ENCODE measurements around the gene CHAC2.
A peak's percentile ranks its signal among the peaks of the same experiment; 100 is the strongest.
"Not testable (repeated sequence)": the region's sequence is repeated elsewhere in the genome, so short reads cannot be mapped to it uniquely, and the experiment has no call there.

Gene CHAC2

DNA sequence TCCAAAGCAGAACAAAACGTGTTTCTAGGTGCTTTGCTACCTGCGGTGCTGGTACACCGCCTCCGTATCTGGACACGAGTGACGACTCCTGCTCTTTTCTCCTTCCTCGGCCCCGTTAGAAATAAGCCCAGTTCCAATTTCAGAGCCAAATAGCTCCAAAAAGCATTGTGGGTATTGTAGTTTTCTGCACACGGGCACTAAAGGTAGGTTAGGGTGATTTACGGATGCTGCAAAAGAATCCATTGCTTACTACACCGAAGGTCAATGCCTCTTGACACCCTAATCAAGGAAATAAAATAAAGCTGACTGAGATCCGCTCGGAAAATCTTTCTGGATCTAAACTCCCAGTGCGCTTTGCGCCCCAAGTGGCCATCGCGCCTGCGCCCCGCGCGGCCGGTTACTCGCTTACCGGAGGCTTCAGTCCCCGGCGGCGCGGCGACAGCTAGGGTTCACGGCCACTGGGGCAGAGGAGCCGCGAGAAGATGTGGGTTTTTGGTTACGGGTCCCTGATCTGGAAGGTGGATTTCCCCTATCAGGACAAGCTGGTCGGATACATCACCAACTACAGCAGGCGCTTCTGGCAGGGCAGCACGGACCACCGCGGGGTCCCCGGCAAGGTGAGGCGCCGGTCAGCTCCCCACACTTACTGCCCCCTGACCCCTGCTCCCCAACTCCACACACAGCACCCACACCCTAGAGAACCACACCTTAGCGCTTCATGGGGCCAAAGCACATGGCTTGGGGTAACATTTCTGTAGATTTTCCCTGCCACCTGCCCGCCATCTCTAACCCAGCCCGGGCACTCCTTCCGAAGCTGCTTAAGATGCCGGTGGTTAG, at the start of gene CHAC2:
Gene CHAC2, plus strand, starts transcription at position 400 of the 837 bp plus-strand sequence. Its CDS starts 83 bp downstream, at position 483.
- peak; percentile 88 for DNase-seq

DNA sequence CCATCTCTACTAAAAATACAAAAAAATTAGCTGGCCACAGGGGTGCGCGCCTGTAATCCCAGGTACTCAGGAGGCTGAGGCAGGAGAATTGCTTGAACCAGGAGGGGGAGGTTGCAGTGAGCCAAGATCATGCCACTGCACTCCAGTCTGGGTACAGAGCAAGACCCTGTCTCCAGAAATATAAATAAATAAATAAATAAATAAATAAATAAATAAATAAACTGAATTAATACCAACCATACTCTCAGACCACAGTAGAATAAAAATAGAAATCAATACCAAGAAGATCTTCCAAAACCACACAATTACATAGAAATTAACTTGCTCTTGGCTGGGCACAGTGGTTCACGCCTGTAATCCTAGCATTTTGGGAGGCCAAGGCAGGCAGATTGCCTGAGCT, 46.7 kb upstream of the CHAC2 start:
- not testable (repeated sequence) for DNase-seq

DNA sequence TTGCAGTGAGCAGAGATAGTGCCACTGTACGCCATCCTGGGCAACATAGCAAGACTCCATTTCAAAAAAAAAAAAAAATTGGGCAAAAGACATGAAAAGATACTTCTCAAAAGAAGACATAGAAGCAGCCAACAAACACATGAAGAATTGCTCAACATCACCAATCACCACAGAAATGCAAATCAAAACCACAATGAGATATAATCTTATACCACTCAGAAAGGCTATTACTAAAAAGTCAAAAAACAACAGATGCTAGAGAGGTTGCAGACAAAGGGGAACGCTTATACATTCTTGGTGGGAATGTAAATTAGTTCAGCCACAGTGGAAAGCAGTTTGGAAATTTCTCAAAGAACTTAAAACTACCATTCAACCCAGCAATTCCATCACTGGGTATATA, 43.1 kb upstream of the CHAC2 start:
- DNase-seq: no peak

DNA sequence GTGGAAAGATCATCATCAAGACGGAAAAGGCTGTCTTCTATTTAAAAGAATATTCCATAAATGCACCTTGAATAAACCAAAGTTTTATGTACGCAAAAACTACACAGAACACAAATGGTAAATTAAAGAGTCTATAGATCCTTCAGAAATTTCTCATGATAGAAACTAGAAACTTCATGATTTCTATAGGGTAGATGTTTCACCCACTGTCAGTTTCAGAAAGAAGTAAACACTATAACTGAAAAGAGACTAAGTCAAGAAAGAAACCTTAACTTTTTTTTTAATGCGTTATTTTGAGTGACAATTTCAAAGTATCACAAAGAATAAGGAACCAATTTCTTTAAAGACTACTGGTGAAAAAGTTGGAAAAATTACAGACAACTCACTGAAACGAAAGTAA, 41.9 kb upstream of the CHAC2 start:
- no peak for DNase-seq

DNA sequence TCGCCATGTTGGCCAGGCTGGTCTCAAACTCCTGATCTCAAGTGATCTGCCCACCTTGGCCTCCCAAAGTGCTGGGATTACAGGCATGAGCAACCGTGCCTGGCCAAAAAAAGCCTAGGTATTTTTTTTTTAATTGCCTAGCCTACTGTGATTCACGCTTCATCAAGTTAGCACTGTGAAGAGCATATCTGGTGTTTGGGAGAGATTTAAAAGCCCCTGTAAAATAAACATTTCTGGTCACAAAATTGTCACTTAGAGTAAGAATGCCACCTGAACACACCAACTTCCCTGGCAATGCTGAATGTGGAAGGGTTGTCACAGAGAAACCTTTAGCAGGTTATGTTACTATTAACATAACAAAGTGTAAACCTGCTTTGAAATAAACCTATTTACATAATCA, 39.7 kb upstream of the CHAC2 start:
- no peak for DNase-seq

DNA sequence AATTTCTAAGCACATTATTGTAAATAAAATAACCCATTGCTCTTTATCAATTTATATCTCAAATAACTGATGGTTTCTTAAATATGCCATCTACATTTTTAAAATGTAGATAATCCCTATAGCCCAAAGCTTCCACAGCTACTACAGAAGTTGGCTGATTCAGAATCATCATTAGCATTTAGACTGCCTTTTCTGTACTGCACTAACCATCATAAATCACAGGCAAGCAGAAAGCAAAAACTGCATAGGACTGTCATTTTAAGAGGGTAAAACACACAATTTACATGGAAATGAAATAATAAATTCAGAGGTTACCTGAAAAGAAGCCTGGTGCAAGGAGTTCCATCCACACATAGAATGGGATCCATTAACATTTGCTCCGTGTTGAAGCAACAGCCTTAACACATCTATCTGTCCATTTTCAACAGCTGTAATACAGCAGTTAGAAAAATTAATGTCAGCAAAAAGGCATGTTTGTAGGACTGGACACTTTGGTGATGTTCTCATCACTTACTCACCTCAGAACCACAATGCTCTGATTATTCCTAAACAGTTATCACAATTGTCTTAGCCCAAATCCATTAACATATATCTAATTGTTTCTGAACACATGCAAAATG, 38.4 kb upstream of the CHAC2 start:
- no peak for DNase-seq

DNA sequence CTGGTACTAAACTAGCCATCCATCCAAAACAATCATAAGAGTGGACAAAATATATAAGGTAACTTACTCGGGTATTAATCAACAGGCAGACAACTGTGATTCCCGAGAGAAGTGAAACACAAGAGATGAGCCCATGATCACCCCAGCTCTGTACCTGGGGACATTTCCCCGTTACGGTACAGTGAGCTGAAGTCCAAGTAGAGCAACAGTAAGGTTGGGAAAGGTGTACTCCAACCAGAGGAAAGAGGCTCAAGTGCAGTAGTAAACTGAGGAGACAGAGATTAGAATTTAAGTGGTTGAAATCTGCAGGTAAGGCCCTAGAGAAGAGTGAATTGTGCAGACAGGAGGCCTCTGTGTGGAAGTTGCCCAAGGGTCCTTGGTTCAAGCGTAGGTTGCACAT, 30.5 kb upstream of the CHAC2 start:
- no peak for DNase-seq

DNA sequence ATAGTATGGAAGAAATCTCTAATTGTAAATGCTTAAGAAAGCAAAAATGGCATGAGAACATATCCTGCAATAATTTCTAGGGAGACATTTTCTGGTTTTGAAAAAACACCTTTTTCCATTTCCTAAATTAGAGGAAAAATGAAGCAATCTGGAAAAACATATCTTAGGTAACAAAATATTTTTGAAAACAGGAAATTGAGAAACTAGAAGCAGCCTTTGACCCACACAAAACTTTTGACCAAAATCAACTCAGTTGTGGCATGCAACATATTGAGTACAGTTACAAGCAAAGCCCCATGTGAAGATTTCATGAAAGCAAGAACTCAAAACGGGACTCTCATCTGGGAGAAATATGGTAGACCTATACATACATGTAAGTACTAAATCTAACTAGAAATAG, 28.6 kb upstream of the CHAC2 start:
- DNase-seq: no peak

DNA sequence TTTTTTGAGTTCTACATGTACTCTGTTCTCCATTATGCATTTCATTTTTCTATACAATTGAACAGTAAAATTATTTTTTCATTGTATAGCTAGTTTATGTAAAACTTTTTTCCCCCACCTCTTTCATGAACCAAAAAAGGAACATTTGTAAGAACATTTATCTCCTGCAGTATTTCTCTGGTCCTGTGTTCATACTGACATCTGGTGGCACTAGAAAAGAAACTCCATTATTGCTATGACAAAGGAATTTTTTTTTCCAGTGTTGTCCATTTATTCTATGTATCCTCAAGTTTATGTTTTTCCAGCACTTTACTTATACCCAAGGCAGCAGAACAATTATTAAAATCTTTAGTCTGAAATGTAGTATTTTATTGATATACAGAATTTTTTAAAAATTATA, 27.4 kb upstream of the CHAC2 start:
- no peak for DNase-seq

DNA sequence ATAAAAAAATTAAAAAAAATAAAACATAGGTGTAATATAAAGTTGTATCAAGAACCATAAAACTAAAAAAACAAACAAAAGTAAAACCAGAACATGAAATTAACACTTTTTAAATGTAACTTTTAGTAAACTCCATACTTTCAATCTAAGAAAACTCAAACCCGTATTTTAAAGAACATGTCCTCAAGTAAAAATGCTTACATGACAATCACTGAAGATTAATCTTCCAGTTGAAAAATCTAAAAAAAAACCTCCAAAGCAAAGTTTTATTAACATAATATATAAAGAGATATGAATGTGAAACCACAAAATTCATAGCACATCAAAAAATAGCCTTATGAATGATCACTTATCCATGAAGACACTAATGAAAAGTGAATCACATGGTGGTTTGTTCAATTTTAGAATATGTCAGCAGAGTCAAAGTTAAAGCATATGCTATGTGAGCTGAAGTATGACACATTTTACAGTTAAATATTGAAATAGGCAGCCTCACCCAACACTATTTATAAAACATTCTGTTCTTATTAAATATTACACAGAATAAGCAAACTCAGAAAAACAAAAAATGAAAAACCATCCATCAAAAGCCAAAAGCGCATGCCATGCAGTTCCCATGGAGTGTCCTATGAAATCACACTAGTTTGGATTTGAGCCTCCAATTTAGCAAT, 23.1 kb upstream of the CHAC2 start:
- DNase-seq: no peak

DNA sequence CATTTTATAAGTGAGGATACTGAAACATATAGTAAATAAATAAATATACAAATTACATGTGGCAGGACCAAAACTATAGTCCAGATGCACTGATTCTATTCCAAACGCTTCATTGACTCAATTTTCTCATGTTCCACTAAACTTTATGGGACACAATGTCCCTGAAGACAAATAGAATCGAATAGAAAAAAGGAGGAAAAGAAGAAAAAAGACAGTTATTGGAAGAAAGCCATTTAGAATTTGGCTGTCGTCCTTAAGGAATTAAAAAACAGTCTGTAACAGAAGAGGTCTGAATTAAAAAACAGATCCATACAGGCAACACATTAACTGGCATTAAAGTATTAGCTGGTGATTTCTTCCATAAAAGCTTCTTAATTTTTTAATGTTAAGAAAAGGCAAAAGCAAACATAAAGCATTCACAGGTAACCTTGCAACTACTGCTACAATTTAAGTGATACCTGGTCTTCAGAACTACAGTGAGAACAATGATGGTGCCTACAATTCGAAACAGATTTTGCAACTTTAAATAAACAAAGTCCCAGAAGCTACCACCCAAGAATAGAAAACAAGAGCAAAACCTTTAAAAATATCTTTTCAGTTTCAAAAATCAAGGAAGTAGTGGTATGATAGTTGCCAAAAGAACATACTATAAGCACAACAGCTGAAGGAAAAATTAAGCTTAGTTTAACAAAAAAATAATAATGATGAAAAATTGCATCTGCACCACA, 17.4 kb upstream of the CHAC2 start:
- no peak for DNase-seq

DNA sequence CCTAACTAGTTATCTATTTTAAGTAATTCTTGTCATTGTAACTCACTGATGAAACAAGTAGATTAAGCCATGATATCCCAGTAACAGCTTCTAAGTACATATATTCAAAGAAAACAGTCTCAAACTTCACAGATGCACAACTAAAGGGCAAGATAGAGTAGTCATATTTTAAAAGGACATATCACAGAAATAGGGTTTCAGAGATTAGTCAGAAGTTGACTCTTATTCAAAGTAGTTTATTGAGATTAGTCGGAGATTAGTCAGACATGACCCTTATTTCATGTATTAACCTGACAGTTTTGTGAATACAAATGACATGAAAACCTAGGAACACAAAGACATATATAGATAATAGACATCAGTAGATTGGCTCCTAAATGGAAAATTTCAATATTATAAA, 15.9 kb upstream of the CHAC2 start:
- DNase-seq: no peak

DNA sequence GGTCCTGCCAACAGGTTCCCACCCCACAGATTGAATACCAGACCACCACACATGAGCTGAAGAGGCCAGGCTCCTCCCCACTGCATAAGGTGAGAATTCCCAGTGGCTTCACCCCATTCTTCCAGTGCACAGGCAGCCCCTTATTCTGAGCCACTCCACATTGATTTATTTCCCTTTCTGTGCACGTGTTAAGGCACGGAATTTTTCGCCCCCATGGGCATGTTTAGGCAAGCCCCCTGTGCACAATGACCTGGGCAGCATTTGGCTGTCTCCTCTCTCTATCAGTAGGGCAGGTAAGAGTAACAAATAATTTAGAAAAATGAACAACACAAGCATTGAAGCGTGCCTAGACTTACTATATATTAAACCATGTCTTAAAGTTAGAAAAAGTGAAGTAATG, 15.2 kb upstream of the CHAC2 start:
- no peak for DNase-seq

DNA sequence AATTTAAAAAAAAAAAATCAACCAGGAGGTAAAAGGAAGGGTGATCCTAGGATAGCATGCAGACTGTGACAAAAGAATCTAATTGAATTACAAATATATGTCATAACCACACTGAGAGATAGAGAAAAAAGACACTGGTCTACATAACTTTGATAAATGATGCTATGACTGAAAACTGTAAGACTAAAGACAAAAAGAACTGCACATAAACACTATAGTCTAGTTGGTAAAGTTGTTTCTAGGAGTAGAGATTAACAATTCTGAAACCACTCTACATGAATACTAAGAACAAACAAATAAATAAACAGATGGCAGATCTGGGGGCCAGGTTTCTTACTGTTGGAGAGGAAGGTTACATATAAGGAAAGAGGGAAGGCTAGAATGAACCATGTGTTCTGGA, 14.6 kb upstream of the CHAC2 start:
- no peak for DNase-seq

DNA sequence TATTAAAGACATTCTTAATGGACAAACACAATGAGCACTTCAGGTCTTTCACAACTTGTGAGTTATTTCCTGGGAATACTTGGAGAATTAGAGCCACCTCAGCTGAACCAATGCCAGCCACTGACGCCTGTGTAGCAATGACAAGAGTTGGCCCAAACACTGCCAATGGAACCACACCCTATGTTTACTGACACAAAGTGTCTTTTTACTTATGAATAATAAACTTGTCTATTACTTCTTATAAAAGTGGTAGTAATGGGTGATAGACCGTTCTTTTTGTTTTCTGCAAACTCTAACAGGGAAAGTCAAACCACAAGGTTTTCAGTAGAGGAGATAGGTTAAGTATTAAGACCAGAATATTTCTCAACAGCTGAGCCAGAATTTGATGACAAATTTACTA, 12.5 kb upstream of the CHAC2 start:
- DNase-seq: no peak

DNA sequence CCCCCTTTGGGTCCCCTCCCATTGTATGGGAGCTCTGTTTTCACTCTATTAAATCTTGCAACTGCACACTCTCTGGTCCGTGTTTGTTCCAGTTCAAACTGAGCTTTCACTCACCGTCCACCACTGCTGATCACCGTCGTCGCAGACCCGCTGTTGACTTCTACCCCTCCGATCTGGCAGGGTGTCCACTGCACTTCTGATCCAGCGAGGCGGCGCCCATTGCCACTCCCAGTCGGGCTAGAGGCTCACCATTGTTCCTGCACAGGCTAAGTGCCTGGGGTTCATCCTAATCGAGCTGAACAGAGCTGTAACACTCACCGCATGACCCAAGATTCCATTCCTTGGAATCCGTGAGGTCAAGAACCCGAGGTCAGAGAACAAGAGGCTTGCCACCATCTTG, 11.0 kb upstream of the CHAC2 start:
- DNase-seq: no peak

DNA sequence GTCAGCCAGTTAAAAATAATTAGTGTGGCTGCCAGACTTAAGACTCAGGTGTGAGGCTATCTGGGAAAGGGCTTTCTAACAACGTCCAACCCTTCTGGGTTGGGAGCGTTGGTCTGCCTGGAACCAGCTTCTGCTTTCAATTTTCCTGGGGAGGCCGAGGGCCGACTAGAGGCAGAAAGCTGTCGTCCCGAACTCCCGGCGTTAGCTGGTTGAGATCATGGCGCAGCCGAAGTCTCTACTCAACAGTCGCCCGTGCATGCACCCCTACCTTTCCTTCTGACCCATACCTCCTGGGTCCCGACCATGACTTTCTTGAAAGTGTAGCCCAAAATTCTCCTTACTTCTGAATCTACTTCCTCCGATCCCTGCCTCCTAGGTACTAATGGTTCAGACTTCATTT, 10.4 kb upstream of the CHAC2 start:
- DNase-seq: not testable (repeated sequence)

DNA sequence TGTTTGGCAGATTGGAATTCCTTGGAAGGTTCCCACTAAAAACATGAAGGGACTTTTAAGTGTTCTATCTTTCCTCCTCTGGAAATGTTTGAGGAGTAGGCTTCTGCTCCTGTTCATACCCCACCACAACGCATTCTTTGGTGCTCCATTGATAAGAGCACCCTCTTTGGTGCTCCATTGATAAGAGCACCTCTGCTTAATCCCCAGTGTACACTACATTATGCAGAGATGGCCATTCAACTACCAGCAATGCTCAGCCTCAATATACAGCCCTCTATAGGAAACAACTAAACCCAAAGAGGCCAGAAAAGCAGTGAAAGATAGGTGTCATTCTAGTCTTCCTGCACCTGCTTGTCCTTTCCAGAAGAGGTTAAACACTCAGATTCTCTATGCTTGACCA, 1.8 kb upstream of the CHAC2 start:
- no peak for DNase-seq

DNA sequence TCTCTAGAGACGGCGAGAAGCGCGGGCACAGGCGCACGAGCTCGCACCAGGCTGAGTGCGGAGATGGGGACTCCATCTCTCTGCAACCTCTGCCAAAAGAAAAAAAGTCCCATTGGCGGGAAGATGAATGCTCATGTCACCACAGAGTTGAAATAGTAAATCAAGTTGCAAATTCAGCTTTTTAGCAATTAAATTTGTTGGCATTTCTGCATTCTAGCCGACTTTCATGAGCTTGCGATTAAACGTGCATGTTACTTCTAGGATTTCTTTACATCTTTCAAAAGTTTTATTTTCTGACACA, 588 bp downstream of the CHAC2 start:
- no peak for DNase-seq

DNA sequence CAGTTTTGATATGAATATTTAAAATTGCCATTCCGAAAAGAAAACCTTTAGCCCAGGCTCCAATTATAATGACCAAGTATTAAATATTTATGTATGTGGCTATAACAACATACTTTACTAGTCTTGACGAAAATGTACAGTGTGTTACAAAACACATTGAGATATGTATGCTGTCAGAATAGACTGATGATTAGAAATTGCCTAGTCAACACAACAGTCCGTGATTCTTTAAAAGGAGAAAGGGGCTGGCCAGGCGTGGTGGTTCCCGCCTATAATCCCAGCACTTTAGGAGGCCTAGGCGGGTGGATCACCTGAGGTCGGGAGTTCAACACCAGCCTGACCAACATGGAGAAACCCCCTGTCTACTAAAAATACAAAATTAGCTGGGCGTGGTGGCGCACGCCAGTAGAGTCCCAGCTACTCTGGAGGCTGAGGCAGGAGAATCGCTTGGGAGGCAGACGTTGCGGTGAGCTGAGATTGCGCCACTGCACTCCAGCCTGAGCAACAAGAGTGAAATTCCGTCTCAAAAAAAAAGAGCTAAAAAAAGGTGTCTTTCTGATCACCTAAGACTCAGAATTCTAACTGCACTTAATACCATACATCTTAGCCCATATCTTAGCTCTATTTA, 1.8 kb downstream of the CHAC2 start:
- no peak for DNase-seq

DNA sequence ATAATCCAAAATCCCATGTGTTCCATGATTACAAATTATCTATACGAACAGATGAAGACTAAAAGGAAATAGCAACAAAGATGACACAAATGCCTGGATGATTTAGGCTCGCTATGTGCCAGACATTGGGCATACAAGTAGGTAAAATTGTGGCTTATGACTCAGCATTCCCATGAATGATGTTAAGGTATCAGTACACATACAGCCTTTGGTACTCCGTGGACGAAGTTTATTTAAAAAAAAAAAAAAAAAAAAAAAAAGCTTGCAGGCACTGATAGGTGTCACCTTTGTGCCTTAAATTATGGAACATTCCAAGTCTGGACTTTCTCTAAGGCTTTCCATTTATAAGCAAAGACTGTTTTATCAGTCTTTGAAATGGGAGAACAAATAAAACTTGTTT, 2.7 kb downstream of the CHAC2 start:
- no peak for DNase-seq

DNA sequence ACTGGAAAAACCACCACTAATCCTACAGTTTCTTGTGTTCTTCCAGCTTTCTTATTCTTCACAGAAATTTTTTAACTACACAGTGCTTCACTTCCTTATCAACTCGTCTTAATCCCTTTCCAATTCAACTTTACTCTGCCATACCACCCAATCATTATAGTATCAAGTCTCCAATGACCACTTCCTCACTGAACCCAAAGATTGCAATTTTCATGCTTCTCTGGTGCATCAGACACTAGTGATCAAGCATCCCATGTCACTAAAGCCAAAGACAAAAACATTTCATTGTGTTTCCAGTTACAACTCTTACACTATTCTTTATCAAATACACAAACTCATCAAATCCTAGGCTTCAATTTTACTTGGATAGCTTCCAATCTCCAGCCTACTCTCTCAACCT, 9.5 kb downstream of the CHAC2 start:
- no peak for DNase-seq

DNA sequence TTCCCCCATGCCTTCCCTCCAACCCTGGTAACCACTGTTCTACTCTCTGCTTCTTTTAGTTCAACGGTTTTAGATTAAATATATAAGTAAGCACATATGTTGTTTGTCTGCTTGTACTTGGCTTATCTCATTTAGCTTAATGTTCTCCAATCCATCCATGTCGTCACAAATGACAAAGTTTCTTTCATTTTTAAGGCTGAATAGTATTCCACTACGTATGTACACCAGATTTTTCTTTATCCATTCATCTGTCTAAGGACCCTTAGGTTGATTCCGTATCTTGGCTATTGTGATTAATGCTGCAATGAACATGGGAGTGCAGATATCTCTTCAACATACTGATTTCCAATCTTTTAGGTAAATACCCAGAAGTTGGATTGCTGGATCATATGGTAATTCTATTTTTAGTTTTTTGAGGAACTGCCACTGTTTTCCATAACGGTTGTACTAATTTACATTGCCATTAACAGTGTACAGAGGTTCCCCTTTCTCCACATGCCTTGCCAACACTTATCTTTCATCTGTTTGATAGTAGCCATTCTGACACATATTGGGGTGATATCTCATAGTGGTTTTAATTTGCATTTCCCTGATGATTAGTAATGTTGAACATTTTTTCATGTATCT, 11.0 kb downstream of the CHAC2 start:
- DNase-seq: no peak
